Neural cell (in vitro differentiated cells): Measurements from ENCODE around the gene TGOLN2.
"Not testable (repeated sequence)": the region's sequence is repeated elsewhere in the genome, so short reads cannot be mapped to it uniquely, and the experiment has no call there.

Experiments
- CTCF ChIP-seq: fragments of 450-650 bp; IDR thresholded peaks from 2 replicates; pipeline ENCODE4 v1.5.1; 2014; ENCODE audit warnings: antibody characterized with exemption, mild to moderate bottlenecking, moderate library complexity; ENCODE audit not compliant: poor library complexity, severe bottlenecking
- POLR2AphosphoS5 ChIP-seq: IDR thresholded peaks from 2 replicates; pipeline ENCODE4 v1.6.1; 2012
- REST ChIP-seq: IDR thresholded peaks from 2 replicates; pipeline ENCODE4 v1.6.1; 2012; ENCODE audit warnings: borderline replicate concordance

GRCh38 chr2:85315921-85316320 lies 11.9 kb downstream of the TGOLN2 start:
- TF ChIP-seq CTCF, POLR2AphosphoS5, REST: not testable (repeated sequence)
